Measurements from ENCODE around the gene GPNMB.
"Not testable (repeated sequence)": the region's sequence is repeated elsewhere in the genome, so short reads cannot be mapped to it uniquely, and the experiment has no call there.

Gene GPNMB

GRCh38 chr7:23246555-23246954 lies at the start of gene GPNMB:
GPNMB (plus strand) TSS chr7:23246775; CDS start chr7:23246858, 83 bp downstream.
- no peak for DNase-seq

GRCh38 chr7:23197745-23198144 lies 48.8 kb upstream of the GPNMB start:
- not testable (repeated sequence) for DNase-seq

GRCh38 chr7:23200331-23200730 lies 46.2 kb upstream of the GPNMB start:
- no peak for DNase-seq

- no peak for DNase-seq
These were observed 42.3 kb upstream of the GPNMB start for GRCh38 chr7:23204241-23204640.

- no peak for DNase-seq
These were observed 41.0 kb upstream of the GPNMB start for GRCh38 chr7:23205577-23205908.

GRCh38 chr7:23205909-23206767 lies 40.4 kb upstream of the GPNMB start:
- DNase-seq, result peak; percentile 12

- DNase-seq, result no peak
These were observed 39.6 kb upstream of the GPNMB start for GRCh38 chr7:23207021-23207420.

- DNase-seq, result no peak
These were observed 38.7 kb upstream of the GPNMB start for GRCh38 chr7:23207884-23208283.

GRCh38 chr7:23208316-23208715 lies 38.3 kb upstream of the GPNMB start:
- no peak for DNase-seq

GRCh38 chr7:23210506-23210905 lies 36.1 kb upstream of the GPNMB start:
- DNase-seq, result no peak

- no peak for DNase-seq
These were observed 35.0 kb upstream of the GPNMB start for GRCh38 chr7:23211589-23211988.

GRCh38 chr7:23212395-23212794 lies 34.2 kb upstream of the GPNMB start:
- no peak for DNase-seq

GRCh38 chr7:23212841-23213240 lies 33.7 kb upstream of the GPNMB start:
- no peak for DNase-seq

- no peak for DNase-seq
These were observed 32.8 kb upstream of the GPNMB start for GRCh38 chr7:23213755-23214154.

GRCh38 chr7:23214423-23214822 lies 32.2 kb upstream of the GPNMB start:
- no peak for DNase-seq

- no peak for DNase-seq
These were observed 31.6 kb upstream of the GPNMB start for GRCh38 chr7:23214938-23215337.

GRCh38 chr7:23216021-23216420 lies 30.6 kb upstream of the GPNMB start:
- no peak for DNase-seq

- no peak for DNase-seq
These were observed 28.4 kb upstream of the GPNMB start for GRCh38 chr7:23218196-23218595.

- no peak for DNase-seq
These were observed 25.8 kb upstream of the GPNMB start for GRCh38 chr7:23220690-23221305.

- no peak for DNase-seq
These were observed 24.0 kb upstream of the GPNMB start for GRCh38 chr7:23222439-23223030.

- DNase-seq, result not testable (repeated sequence)
These were observed 22.2 kb upstream of the GPNMB start for GRCh38 chr7:23224364-23224763.

GRCh38 chr7:23226844-23227450 lies 19.6 kb upstream of the GPNMB start:
- DNase-seq, result no peak

- no peak for DNase-seq
These were observed 18.2 kb upstream of the GPNMB start for GRCh38 chr7:23228412-23228811.

- no peak for DNase-seq
These were observed 15.9 kb upstream of the GPNMB start for GRCh38 chr7:23230641-23231101.

Data from CD4-positive, alpha-beta T cell treated with Interleukin-17A for 4 hours (primary cell).